ENCODE data around the gene ACOT4.

- TF ChIP-seq CTCF (IDR thresholded peaks at IDR 0.05 in 8 of 11, conservative IDR thresholded peaks at IDR 0.05 in 3 of 11) (no peak), POLR2AphosphoS5 (IDR thresholded peaks at IDR 0.05) (no peak)
Observed at GRCh38 chr14:73637830-73638229, 46.2 kb downstream of the ACOT4 start.
